ENCODE measurements around the gene CLCNKB.
A peak's percentile ranks its signal among the peaks of the same experiment; 100 is the strongest.
"Not testable (repeated sequence)": the region's sequence is repeated elsewhere in the genome, so short reads cannot be mapped to it uniquely, and the experiment has no call there.

The CLCNKB gene

DNA sequence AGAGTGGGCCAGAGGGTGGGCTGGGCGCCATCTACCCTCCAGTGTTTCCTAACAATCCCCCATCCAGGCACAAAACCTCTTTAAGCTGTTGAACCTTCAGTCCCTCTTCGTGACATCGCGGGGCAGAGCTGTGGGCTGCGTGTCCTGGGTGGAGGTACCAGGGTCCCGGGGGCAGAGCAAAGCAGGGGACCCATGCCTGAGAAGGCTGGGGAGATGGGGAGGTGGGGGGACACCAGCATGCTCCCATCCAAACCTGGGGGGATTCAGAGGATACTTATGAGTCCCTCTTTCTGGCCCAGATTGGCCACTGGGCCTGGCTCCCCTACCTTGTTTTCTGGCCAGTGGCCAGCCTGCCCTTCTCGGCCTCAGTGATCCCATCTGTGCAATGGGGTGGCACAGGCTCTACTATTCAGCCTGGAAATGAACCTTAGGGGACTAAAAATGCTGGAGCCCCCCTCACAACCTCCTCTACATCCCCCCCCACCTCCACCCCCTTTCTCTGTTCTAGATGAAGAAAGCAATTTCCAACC lies 10.4 kb upstream of the CLCNKB start:
- DNase-seq (ENCODE audit: low spot score), result not testable (repeated sequence)

GRCh38 chr1:16036461-16036860 lies 7.1 kb upstream of the CLCNKB start:
- DNase-seq (ENCODE audit: low spot score), result not testable (repeated sequence)

DNA sequence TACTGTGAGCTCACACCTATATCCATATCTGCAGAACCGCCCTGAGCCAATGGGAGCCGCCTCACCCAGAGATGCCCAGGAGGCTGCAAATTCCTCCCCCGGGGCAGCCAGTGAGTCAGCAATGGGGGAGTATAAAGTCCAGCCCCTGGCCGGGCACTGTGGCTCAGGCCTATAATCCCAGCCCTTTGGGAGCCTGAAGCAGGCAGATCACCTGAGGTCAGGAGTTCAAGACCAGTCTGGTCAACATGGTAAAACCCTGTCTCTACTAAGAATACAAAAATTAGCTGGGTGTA lies 5.0 kb upstream of the CLCNKB start:
- no peak for DNase-seq (ENCODE audit: low spot score)

GRCh38 chr1:16039871-16040270 lies 3.7 kb upstream of the CLCNKB start:
- DNase-seq (ENCODE audit: low spot score), result peak; percentile 65

DNA sequence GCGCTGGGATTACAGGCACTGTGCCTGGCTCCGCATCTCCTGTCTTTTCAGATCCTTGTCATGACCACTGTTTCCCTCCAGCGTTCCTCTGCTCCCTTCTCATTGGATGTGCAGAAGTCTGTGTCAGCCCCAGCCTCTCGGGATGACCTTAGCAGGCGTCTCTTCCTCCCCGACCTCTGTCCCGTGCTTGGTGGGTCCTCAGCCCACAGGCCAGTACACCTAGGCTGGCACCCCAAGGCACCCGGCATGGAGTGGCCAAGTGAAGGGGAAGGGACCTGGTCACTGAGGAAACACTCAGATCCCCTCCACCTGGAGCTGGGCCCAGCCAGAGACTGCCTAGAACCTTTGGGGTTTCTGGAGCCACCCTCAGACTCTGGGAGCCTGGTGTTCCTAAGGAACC lies 2.4 kb upstream of the CLCNKB start:
- DNase-seq (ENCODE audit: low spot score), result no peak

- DNase-seq (ENCODE audit: low spot score), result no peak
Observed at GRCh38 chr1:16042096-16042495, 1.5 kb upstream of the CLCNKB start.

GRCh38 chr1:16042654-16043053 lies 928 bp upstream of the CLCNKB start:
- not testable (repeated sequence) for DNase-seq (ENCODE audit: low spot score)

DNA sequence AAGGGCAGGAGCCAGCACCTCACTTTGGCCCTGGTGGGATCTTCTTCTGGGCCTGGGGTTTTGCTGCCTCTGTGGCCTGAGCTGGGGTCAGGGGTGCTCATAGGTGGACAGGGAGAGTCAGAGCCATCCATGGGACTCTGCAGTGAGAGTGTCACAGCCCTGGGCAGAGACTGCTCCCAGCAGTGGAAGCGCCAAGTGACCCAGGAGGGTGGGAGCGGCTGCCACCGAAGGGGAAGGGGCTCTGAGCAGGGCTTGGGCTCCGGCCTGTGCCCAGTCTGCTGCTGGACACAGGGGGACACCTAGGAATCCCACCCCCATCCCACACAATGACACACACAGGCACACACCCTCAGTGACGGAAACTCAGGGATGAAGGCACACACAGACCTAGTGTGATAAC lies 368 bp downstream of the CLCNKB start:
- no peak for DNase-seq (ENCODE audit: low spot score)

GRCh38 chr1:16046842-16047241 lies 3.3 kb downstream of the CLCNKB start:
- DNase-seq (ENCODE audit: low spot score), result no peak

DNA sequence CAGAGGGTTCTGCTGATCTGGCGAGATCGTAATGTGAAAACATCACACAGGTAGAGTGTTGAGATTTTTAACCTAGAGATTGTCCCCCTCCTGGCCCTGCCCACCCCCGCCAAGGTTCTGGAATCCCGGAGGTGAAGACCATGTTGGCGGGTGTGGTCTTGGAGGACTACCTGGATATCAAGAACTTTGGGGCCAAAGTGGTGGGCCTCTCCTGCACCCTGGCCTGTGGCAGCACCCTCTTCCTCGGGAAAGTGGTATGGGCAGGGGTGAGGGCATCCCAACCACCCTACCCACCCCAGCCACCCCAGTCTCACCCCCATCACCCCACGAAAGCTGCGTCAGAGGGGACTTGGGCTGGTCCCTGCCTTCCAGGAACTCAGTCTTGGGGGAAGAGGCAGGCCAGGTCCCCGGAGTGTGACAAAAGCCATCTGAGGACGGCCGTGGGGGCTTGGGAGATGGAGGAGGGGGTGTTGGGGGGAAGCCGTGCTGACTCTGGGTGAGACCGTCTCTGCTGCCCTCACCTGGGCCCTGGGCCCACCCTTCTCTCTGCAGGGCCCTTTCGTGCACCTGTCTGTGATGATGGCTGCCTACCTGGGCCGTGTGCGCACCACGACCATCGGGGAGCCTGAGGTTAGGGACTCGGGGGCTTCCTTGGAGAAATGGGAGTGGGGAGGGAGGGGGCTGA lies 4.4 kb downstream of the CLCNKB start:
- no peak for DNase-seq (ENCODE audit: low spot score)

- DNase-seq (ENCODE audit: low spot score), result no peak
Observed at GRCh38 chr1:16048573-16049189, 5.1 kb downstream of the CLCNKB start.

- DNase-seq (ENCODE audit: low spot score), result no peak
Observed at GRCh38 chr1:16050328-16050727, 6.7 kb downstream of the CLCNKB start.

- DNase-seq (ENCODE audit: low spot score), result no peak
Observed at GRCh38 chr1:16051039-16051438, 7.5 kb downstream of the CLCNKB start.

GRCh38 chr1:16051949-16052348 lies 8.4 kb downstream of the CLCNKB start:
- not testable (repeated sequence) for DNase-seq (ENCODE audit: low spot score)

- no peak for DNase-seq (ENCODE audit: low spot score)
Observed at GRCh38 chr1:16053781-16054502, 10.4 kb downstream of the CLCNKB start.

DNA sequence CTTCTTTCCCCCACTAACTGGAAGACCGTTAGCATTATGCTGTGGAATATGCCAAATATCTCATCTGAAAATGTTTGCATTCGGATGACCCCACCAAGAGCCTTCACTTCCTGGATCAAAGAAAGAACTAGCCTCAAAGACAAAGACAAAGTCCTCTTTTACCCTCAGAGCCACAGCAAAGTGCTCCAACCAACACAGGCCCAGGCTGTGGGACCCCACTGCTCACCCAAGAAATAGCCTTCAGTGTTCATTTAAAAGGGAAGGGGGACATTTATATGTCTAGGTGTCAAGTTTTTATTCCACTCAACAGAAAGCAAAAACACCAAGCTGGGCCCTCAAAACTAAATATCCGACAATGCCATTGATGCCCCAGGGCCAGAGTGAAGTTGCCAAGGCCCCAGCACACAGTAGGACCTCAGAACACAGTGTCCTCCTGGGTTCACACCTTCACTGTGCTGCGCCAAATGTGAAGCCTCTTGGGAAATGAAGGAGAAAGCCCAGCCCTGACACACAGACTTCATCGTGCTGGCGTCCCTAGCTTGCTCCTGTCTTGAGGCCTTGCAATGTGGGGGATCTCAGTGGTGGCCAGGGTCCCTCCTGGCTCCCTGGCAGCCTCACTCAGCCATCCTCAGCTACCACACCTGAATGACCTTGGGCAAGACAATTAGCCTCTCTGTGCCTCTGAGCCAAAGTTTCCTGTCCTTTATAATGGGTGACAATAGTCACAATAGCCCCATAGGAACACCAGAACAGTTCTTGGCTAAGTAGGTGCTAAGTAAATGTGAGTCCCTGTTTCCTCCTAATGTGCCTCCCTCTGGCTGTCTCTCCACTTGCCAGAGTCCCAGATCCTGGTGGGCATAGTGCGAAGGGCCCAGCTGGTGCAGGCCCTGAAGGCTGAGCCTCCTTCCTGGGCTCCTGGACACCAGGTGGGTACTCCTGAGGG lies 11.3 kb downstream of the CLCNKB start:
- no peak for DNase-seq (ENCODE audit: low spot score)

GRCh38 chr1:16055613-16056520 lies 12.3 kb downstream of the CLCNKB start:
- peak; percentile 95 for DNase-seq (ENCODE audit: low spot score)

DNA sequence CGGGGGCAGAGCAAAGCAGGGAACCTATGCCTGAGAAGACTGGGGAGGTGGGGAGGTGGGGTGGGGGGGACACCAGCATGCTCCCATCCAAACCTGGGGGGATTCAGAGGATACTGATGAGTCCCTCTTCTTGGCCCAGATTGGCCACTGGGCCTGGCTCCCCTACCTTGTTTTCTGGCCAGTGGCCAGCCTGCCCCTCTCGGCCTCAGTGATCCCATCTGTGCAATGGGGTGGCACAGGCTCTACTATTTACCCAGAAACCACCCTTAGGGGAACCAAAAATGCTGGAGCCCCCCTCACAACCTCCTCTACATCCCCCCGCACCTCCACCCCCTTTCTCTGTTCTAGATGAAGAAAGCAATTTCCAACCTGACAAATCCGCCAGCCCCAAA lies 12.9 kb downstream of the CLCNKB start:
- DNase-seq (ENCODE audit: low spot score), result not testable (repeated sequence)

DNA sequence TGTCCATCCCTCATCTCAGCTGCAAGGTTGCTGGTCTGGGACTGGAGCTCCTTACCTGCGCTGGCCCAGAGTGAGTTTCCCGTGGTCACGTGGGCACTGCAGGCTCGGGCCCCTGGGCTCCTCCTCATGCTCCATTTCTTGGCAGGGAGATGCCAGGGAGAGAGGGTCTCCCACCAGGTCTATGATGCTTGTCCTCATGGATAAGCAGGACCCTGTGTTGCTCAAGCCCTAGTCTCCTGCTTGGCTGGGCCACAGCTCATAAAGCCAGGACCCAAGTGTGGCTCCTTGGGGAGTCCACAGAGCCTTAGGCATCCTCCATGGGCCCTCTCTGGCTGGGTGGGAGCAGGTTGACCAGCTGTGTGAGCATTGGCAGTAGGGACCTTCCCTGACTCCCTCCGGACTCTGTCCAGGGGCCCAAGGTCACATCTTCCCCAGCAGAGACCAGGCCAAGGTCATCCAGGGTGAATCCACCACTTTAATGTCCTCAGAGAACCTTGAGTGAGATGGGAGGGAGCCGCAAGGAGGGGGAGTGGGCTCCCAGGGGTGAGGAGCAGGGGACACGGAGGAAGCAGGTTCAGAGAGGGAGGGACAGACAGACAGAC lies 13.8 kb downstream of the CLCNKB start:
- DNase-seq (ENCODE audit: low spot score), result not testable (repeated sequence)

DNA sequence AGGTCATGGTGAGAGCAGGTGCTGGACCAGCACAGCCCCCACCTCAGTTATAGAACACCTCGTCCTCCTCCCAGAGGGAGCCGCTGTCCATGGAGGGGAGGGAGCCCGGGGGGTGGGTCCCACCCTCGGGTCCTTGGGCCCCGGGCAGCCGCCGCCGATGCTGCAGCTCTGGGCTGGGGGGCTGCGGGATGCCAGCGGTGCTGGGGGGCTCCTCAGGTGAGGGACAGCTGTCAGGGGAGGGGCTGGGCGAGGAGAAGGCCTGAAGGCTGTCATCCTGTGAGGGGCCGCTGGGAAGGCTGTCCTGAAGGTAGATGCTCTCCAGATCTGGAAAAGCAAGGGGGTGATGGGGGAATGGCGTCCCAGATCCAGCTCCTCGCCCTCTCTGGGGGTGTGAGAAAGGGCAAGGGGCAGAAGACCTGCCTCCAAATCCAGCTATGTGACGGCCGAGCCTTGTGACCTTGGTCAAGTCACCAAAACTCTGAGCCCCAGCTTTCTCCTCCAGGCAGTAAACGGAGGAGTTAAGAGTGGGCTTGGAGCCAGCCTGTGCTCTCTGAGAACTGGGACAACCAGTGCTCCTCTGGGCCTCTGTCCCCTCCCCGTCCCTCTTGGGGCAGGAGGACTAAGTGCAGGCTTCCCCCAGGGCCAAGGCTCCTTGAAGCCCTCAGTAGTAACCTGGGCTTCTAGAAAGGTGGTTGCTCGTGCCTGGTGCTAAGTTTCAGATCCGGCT lies 15.0 kb downstream of the CLCNKB start:
- DNase-seq (ENCODE audit: low spot score), result peak; percentile 44
